ENCODE results near the gene COL13A1.

COL13A1 gene

GRCh38 chr10:69856601-69857166, 55.0 kb downstream of the COL13A1 start:
- Histone ChIP-seq H3K27ac (ENCODE audit: low read depth, low read length) (no peak overlapping the region), H3K27me3 (ENCODE audit: control insufficient read depth, insufficient read depth, low read length) (no peaks in the 10 kb centered on the region), H3K9me3 (ENCODE audit: control insufficient read depth, insufficient read depth, low read length) (no peaks in the 10 kb centered on the region), H3K36me3 (ENCODE audit: control insufficient read depth, insufficient read depth, low read length) (no peaks in the 10 kb centered on the region), H3K4me3 (ENCODE audit: low read depth, low read length) (no peak overlapping the region), H3K9ac (ENCODE audit: low read depth, low read length) (no peak overlapping the region), H3K4me1 (ENCODE audit: control insufficient read depth, insufficient read depth, low read length) (peaks cover 31% of the 10 kb centered on the region)

- no peak overlapping the region for H3K4me3 ChIP-seq (ENCODE audit: low read depth, low read length)
- H3K4me1 ChIP-seq (ENCODE audit: control insufficient read depth, insufficient read depth, low read length), result peaks cover 25% of the 10 kb centered on the region
- H3K27ac ChIP-seq (ENCODE audit: low read depth, low read length), result no peak overlapping the region
- H3K27me3 ChIP-seq (ENCODE audit: control insufficient read depth, insufficient read depth, low read length), result no peaks in the 10 kb centered on the region
- no peaks in the 10 kb centered on the region for H3K9me3 ChIP-seq (ENCODE audit: control insufficient read depth, insufficient read depth, low read length)
- H3K9ac ChIP-seq (ENCODE audit: low read depth, low read length), result no peak overlapping the region
- no peaks in the 10 kb centered on the region for H3K36me3 ChIP-seq (ENCODE audit: control insufficient read depth, insufficient read depth, low read length)
Observed at GRCh38 chr10:69858201-69858600, 56.5 kb downstream of the COL13A1 start.

GRCh38 chr10:69860271-69860670, 58.6 kb downstream of the COL13A1 start:
- no peaks in the 10 kb centered on the region for H3K36me3 ChIP-seq (ENCODE audit: control insufficient read depth, insufficient read depth, low read length)
- H3K9ac ChIP-seq (ENCODE audit: low read depth, low read length), result no peak overlapping the region
- H3K4me3 ChIP-seq (ENCODE audit: low read depth, low read length), result no peak overlapping the region
- H3K4me1 ChIP-seq (ENCODE audit: control insufficient read depth, insufficient read depth, low read length), result peaks cover 17% of the 10 kb centered on the region
- H3K27ac ChIP-seq (ENCODE audit: low read depth, low read length), result no peak overlapping the region
- H3K27me3 ChIP-seq (ENCODE audit: control insufficient read depth, insufficient read depth, low read length), result no peaks in the 10 kb centered on the region
- no peaks in the 10 kb centered on the region for H3K9me3 ChIP-seq (ENCODE audit: control insufficient read depth, insufficient read depth, low read length)

- no peaks in the 10 kb centered on the region for H3K9me3 ChIP-seq (ENCODE audit: control insufficient read depth, insufficient read depth, low read length)
- no peaks in the 10 kb centered on the region for H3K27me3 ChIP-seq (ENCODE audit: control insufficient read depth, insufficient read depth, low read length)
- peaks cover 27% of the 10 kb centered on the region for H3K4me1 ChIP-seq (ENCODE audit: control insufficient read depth, insufficient read depth, low read length)
- no peaks in the 10 kb centered on the region for H3K36me3 ChIP-seq (ENCODE audit: control insufficient read depth, insufficient read depth, low read length)
- H3K4me3 ChIP-seq (ENCODE audit: low read depth, low read length), result no peak overlapping the region
- H3K9ac ChIP-seq (ENCODE audit: low read depth, low read length), result no peak overlapping the region
- H3K27ac ChIP-seq (ENCODE audit: low read depth, low read length), result peak overlapping the region; percentile 3
Observed at GRCh38 chr10:69861251-69862240, 59.8 kb downstream of the COL13A1 start.

GRCh38 chr10:69862882-69863530, 61.3 kb downstream of the COL13A1 start:
- Histone ChIP-seq H3K27ac (ENCODE audit: low read depth, low read length) (no peak overlapping the region), H3K9ac (ENCODE audit: low read depth, low read length) (no peak overlapping the region), H3K9me3 (ENCODE audit: control insufficient read depth, insufficient read depth, low read length) (no peaks in the 10 kb centered on the region), H3K27me3 (ENCODE audit: control insufficient read depth, insufficient read depth, low read length) (no peaks in the 10 kb centered on the region), H3K4me3 (ENCODE audit: low read depth, low read length) (no peak overlapping the region), H3K4me1 (ENCODE audit: control insufficient read depth, insufficient read depth, low read length) (peaks cover 34% of the 10 kb centered on the region), H3K36me3 (ENCODE audit: control insufficient read depth, insufficient read depth, low read length) (no peaks in the 10 kb centered on the region)

GRCh38 chr10:69863580-69863979, 61.9 kb downstream of the COL13A1 start:
- H3K9me3 ChIP-seq (ENCODE audit: control insufficient read depth, insufficient read depth, low read length), result no peaks in the 10 kb centered on the region
- no peak overlapping the region for H3K9ac ChIP-seq (ENCODE audit: low read depth, low read length)
- H3K36me3 ChIP-seq (ENCODE audit: control insufficient read depth, insufficient read depth, low read length), result no peaks in the 10 kb centered on the region
- no peak overlapping the region for H3K27ac ChIP-seq (ENCODE audit: low read depth, low read length)
- no peak overlapping the region for H3K4me3 ChIP-seq (ENCODE audit: low read depth, low read length)
- H3K27me3 ChIP-seq (ENCODE audit: control insufficient read depth, insufficient read depth, low read length), result no peaks in the 10 kb centered on the region
- H3K4me1 ChIP-seq (ENCODE audit: control insufficient read depth, insufficient read depth, low read length), result peaks cover 39% of the 10 kb centered on the region

GRCh38 chr10:69864321-69864720, 62.6 kb downstream of the COL13A1 start:
- Histone ChIP-seq H3K4me1 (ENCODE audit: control insufficient read depth, insufficient read depth, low read length) (peaks cover 47% of the 10 kb centered on the region), H3K27ac (ENCODE audit: low read depth, low read length) (no peak overlapping the region)

GRCh38 chr10:69865450-69865849, 63.7 kb downstream of the COL13A1 start:
- Histone ChIP-seq H3K9ac (ENCODE audit: low read depth, low read length) (no peak overlapping the region), H3K27ac (ENCODE audit: low read depth, low read length) (no peak overlapping the region), H3K27me3 (ENCODE audit: control insufficient read depth, insufficient read depth, low read length) (no peaks in the 10 kb centered on the region), H3K36me3 (ENCODE audit: control insufficient read depth, insufficient read depth, low read length) (no peaks in the 10 kb centered on the region), H3K4me1 (ENCODE audit: control insufficient read depth, insufficient read depth, low read length) (peaks cover 49% of the 10 kb centered on the region), H3K9me3 (ENCODE audit: control insufficient read depth, insufficient read depth, low read length) (no peaks in the 10 kb centered on the region), H3K4me3 (ENCODE audit: low read depth, low read length) (no peak overlapping the region)

More at GRCh38 chr10:69864321-69864720, 62.6 kb downstream of the COL13A1 start:
- Histone ChIP-seq H3K9me3 (ENCODE audit: control insufficient read depth, insufficient read depth, low read length) (no peaks in the 10 kb centered on the region), H3K27me3 (ENCODE audit: control insufficient read depth, insufficient read depth, low read length) (no peaks in the 10 kb centered on the region), H3K9ac (ENCODE audit: low read depth, low read length) (no peak overlapping the region), H3K4me3 (ENCODE audit: low read depth, low read length) (no peak overlapping the region), H3K36me3 (ENCODE audit: control insufficient read depth, insufficient read depth, low read length) (no peaks in the 10 kb centered on the region)

- peaks cover 52% of the 10 kb centered on the region for H3K4me1 ChIP-seq (ENCODE audit: control insufficient read depth, insufficient read depth, low read length)
- H3K9me3 ChIP-seq (ENCODE audit: control insufficient read depth, insufficient read depth, low read length), result no peaks in the 10 kb centered on the region
- H3K27ac ChIP-seq (ENCODE audit: low read depth, low read length), result peak overlapping the region; percentile 89
- H3K4me3 ChIP-seq (ENCODE audit: low read depth, low read length), result no peak overlapping the region
- H3K27me3 ChIP-seq (ENCODE audit: control insufficient read depth, insufficient read depth, low read length), result no peaks in the 10 kb centered on the region
- H3K36me3 ChIP-seq (ENCODE audit: control insufficient read depth, insufficient read depth, low read length), result no peaks in the 10 kb centered on the region
- no peak overlapping the region for H3K9ac ChIP-seq (ENCODE audit: low read depth, low read length)
Observed at GRCh38 chr10:69866246-69866687, 64.6 kb downstream of the COL13A1 start.

GRCh38 chr10:69866688-69867461, 65.2 kb downstream of the COL13A1 start:
- H3K4me3 ChIP-seq (ENCODE audit: low read depth, low read length), result no peak overlapping the region
- H3K4me1 ChIP-seq (ENCODE audit: control insufficient read depth, insufficient read depth, low read length), result peaks cover 55% of the 10 kb centered on the region
- H3K9ac ChIP-seq (ENCODE audit: low read depth, low read length), result no peak overlapping the region
- no peaks in the 10 kb centered on the region for H3K36me3 ChIP-seq (ENCODE audit: control insufficient read depth, insufficient read depth, low read length)
- no peaks in the 10 kb centered on the region for H3K27me3 ChIP-seq (ENCODE audit: control insufficient read depth, insufficient read depth, low read length)
- no peaks in the 10 kb centered on the region for H3K9me3 ChIP-seq (ENCODE audit: control insufficient read depth, insufficient read depth, low read length)
- H3K27ac ChIP-seq (ENCODE audit: low read depth, low read length), result peak overlapping the region; percentile 89
